ENCODE measurements around the gene SMIM10L2A. TPM values are rescaled to one million over a fixed set of nuclear protein-coding genes. Genes with fewer than 3 reads are reported as not detected.
"Not testable (repeated sequence)": the region's sequence is repeated elsewhere in the genome, so short reads cannot be mapped to it uniquely, and the experiment has no call there.

The SMIM10L2A gene
- polyA plus RNA-seq, 3 donors, result not detected

DNA sequence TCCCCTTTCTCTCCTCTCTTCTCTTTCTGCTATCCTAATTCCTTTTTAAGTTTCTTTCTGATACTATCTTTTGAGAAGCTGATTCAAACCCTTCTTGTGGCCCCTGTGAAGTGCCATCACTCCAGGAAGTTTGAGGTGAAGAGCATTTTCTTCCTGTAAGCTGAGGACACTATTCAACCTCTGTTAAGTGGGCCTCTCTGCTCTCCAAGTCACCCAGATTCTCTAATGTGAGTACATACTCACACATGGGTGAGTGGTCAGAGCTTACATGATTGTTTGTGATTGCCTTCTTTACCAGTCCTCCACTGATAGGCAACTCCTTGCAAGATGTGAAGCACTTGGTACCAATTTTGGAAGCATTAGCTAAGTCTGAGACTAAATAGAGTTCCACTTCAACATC, 18.4 kb upstream of the SMIM10L2A start:
- Histone ChIP-seq H3K4me1 (ENCODE audit: control insufficient read depth in 1 of 2, insufficient read depth in 2 of 2, low read length in 2 of 2) (no peaks in the 10 kb centered on the region), H3K36me3 (replicated peaks in 1 of 2; ENCODE audit: control insufficient read depth in 1 of 2, insufficient read depth in 2 of 2, low read length in 2 of 2) (no peaks in the 10 kb centered on the region), H3K27ac (ENCODE audit: low read depth in 1 of 2, low read length in 2 of 2) (no peak overlapping the region), H3K4me3 (replicated peaks in 1 of 3; ENCODE audit: low read depth in 2 of 3, low read length in 3 of 3) (no peak overlapping the region), H3K79me2 (ENCODE audit: insufficient read depth, low read length) (no peaks in the 10 kb centered on the region), H2AFZ (ENCODE audit: insufficient read depth, low read depth, low read length, poor library complexity, severe bottlenecking) (no peak overlapping the region), H4K20me1 (ENCODE audit: insufficient read depth, low read length) (no peaks in the 10 kb centered on the region), H3K9me3 (replicated peaks in 1 of 2; ENCODE audit: control insufficient read depth in 1 of 2, insufficient read depth in 1 of 2, low read length in 2 of 2) (no peaks in the 10 kb centered on the region), H3K27me3 (ENCODE audit: control insufficient read depth in 2 of 2, insufficient read depth in 2 of 2, low read length in 2 of 2) (peaks cover 0 to 2% of the 10 kb centered on the region in 2 donors), H3K4me2 (replicated peaks; ENCODE audit: extremely low read depth, low read length, poor library complexity, severe bottlenecking) (no peak overlapping the region), H3K9ac (ENCODE audit: insufficient read depth, low read length, poor library complexity, severe bottlenecking) (no peak overlapping the region)
- DNase-seq, result no peak
- intact Hi-C loops (cut with micrococcal nuclease), result no loop called here
- no peak overlapping the region for H3K4me3 Mint-ChIP-seq
- H3K36me3 Mint-ChIP-seq, result no peaks in the 10 kb centered on the region
- TF ChIP-seq, protein P1, sequence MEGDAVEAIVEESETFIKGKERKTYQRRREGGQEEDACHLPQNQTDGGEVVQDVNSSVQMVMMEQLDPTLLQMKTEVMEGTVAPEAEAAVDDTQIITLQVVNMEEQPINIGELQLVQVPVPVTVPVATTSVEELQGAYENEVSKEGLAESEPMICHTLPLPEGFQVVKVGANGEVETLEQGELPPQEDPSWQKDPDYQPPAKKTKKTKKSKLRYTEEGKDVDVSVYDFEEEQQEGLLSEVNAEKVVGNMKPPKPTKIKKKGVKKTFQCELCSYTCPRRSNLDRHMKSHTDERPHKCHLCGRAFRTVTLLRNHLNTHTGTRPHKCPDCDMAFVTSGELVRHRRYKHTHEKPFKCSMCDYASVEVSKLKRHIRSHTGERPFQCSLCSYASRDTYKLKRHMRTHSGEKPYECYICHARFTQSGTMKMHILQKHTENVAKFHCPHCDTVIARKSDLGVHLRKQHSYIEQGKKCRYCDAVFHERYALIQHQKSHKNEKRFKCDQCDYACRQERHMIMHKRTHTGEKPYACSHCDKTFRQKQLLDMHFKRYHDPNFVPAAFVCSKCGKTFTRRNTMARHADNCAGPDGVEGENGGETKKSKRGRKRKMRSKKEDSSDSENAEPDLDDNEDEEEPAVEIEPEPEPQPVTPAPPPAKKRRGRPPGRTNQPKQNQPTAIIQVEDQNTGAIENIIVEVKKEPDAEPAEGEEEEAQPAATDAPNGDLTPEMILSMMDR (IDR thresholded peaks at IDR 0.05), result no peak
- peaks cover 0 to 22% (median 7%) of the 10 kb centered on the region in 3 donors for H3K27me3 Mint-ChIP-seq (ENCODE audit: low read depth in 3 of 3)
- H3K27ac Mint-ChIP-seq, result no peak overlapping the region
- H3K9me3 Mint-ChIP-seq, result peaks cover 0 to 1% (median 0%) of the 10 kb centered on the region in 7 donors
- no peaks in the 10 kb centered on the region for H3K4me1 Mint-ChIP-seq

DNA sequence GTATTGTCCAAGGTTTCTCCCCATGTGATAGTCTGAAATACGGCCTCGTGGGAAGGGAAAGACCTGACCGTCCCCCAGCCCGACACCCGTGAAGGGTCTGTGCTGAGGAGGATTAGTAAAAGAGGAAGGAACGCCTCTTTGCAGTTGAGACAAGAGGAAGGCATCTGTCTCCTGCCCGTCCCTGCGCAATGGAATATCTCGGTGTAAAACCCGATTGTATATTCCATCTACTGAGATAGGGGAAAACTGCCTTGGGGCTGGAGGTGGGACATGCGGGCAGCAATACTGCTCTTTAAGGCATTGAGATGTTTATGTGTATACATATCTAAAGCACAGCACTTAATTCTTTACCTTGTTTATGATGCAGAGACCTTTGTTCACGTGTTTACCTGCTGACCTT, 15.3 kb upstream of the SMIM10L2A start:
- H3K4me1 Mint-ChIP-seq; H3K36me3 ChIP-seq (replicated peaks in 1 of 2; ENCODE audit: control insufficient read depth in 1 of 2, insufficient read depth in 2 of 2, low read length in 2 of 2); DNase-seq; H3K9me3 Mint-ChIP-seq; H3K27me3 ChIP-seq (ENCODE audit: control insufficient read depth in 2 of 2, insufficient read depth in 2 of 2, low read length in 2 of 2); H2AFZ ChIP-seq (ENCODE audit: insufficient read depth, low read depth, low read length, poor library complexity, severe bottlenecking); H3K27ac ChIP-seq (ENCODE audit: low read depth in 1 of 2, low read length in 2 of 2); H3K4me1 ChIP-seq (ENCODE audit: control insufficient read depth in 1 of 2, insufficient read depth in 2 of 2, low read length in 2 of 2); H3K79me2 ChIP-seq (ENCODE audit: insufficient read depth, low read length); H3K36me3 Mint-ChIP-seq; H4K20me1 ChIP-seq (ENCODE audit: insufficient read depth, low read length); H3K9me3 ChIP-seq (replicated peaks in 1 of 2; ENCODE audit: control insufficient read depth in 1 of 2, insufficient read depth in 1 of 2, low read length in 2 of 2); H3K4me2 ChIP-seq (replicated peaks; ENCODE audit: extremely low read depth, low read length, poor library complexity, severe bottlenecking); H3K9ac ChIP-seq (ENCODE audit: insufficient read depth, low read length, poor library complexity, severe bottlenecking); intact Hi-C loops (cut with micrococcal nuclease); H3K27ac Mint-ChIP-seq; H3K4me3 ChIP-seq (replicated peaks in 1 of 3; ENCODE audit: low read depth in 2 of 3, low read length in 3 of 3); H3K4me3 Mint-ChIP-seq: not testable (repeated sequence)
- no CpG with 5 or more reads among the region's 12 CpGs for WGBS (ENCODE audit: insufficient coverage)
- H3K27me3 Mint-ChIP-seq (ENCODE audit: low read depth in 3 of 3), result peaks cover 0 to 19% (median 7%) of the 10 kb centered on the region in 3 donors
